ENCODE results near the gene ADAMTSL3.

DNA sequence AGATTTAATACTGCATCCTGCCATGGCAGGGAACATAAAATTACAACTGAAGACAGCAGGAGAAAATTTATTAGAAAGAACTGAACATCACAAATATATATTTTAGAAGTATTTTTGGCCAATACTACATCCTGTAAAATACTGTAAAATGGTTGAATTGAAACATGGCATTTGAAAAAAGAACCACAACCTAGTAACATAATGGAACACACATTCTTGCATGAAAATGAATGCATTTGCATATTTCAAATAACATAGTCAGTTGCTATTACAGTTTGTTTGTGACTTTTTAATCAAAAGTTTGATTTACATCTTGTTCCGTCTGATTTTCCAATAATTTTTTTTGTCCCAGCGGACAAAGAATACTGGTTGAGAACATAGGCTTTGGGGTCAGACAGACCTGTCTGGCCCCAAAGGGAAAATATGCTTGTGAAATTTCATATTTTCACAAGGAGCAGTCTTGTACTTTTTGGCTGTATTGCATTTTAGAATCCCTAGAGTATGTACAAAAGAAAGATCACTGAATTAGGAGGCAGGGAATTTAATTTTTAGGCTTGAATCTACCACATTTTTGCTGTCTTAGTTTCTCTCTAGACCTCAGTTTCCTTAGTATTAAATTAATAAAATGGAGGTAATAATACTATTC, 268.8 kb downstream of the ADAMTSL3 start:
- TF ChIP-seq CTCF (IDR thresholded peaks at IDR 0.05) (no peak), POLR2A (IDR thresholded peaks at IDR 0.05) (no peak)

Measured in lower leg skin (tissue), 3 donors.